Smooth muscle cell (in vitro differentiated cells): ENCODE results near the gene MAPK9. TPM values are rescaled to one million over a fixed set of nuclear protein-coding genes. Genes with fewer than 3 reads are reported as not detected.
A peak's percentile ranks its signal among the peaks of the same experiment; 100 is the strongest.

Experiments
- DNase-seq: peaks from one replicate; lab custom pipeline; 2025; ENCODE audit not compliant: unreplicated experiment; lab: John Stamatoyannopoulos, UW
- H2AFZ ChIP-seq: fragments of 200-600 bp; sonication (generic); 2 replicates; pipeline ENCODE4 v1.6.0; 2016; ENCODE audit warnings: antibody characterized with exemption, low read depth, mild to moderate bottlenecking
- H3F3A ChIP-seq: fragments of 200-600 bp; sonication (generic); 2 replicates; pipeline ENCODE4 v1.6.0; 2017; ENCODE audit warnings: antibody characterized with exemption, low read depth
- H3K27ac ChIP-seq: fragments of 200-600 bp; sonication (generic); 2 replicates; pipeline ENCODE4 v1.5.1; 2016; ENCODE audit warnings: low read depth, mild to moderate bottlenecking
- H3K27me3 ChIP-seq: fragments of 200-600 bp; sonication (generic); 2 replicates; pipeline ENCODE4 v1.6.1; 2016; ENCODE audit warnings: low read depth, mild to moderate bottlenecking
- H3K36me3 ChIP-seq: fragments of 200-600 bp; sonication (generic); 2 replicates; pipeline ENCODE4 v1.5.1; 2016; ENCODE audit warnings: low read depth
- H3K4me1 ChIP-seq: fragments of 200-600 bp; sonication (generic); 2 replicates; pipeline ENCODE4 v1.5.1; 2016; ENCODE audit warnings: low read depth
- H3K4me2 ChIP-seq: fragments of 200-600 bp; sonication (generic); 2 replicates; pipeline ENCODE4 v1.6.0; 2016; ENCODE audit warnings: mild to moderate bottlenecking
- H3K4me3 ChIP-seq: fragments of 200-600 bp; sonication (generic); 2 replicates; pipeline ENCODE4 v1.5.1; 2016; ENCODE audit warnings: mild to moderate bottlenecking
- H3K79me2 ChIP-seq: fragments of 200-600 bp; sonication (generic); 2 replicates; pipeline ENCODE4 v1.6.0; 2016; ENCODE audit warnings: low read depth, mild to moderate bottlenecking
- H3K9ac ChIP-seq: fragments of 200-600 bp; sonication (generic); 2 replicates; pipeline ENCODE4 v1.6.0; 2016; ENCODE audit warnings: low read depth
- H3K9me3 ChIP-seq: fragments of 200-600 bp; sonication (generic); replicated peaks from 2 replicates; pipeline ENCODE4 v1.5.1; 2016; ENCODE audit warnings: low read depth
- H4K20me1 ChIP-seq: fragments of 200-600 bp; sonication (generic); 2 replicates; pipeline ENCODE4 v1.6.0; 2016; ENCODE audit warnings: low read depth
- WGBS: methylation state at CpG from one replicate; pipeline ENCODE4 v1.1.7; 2016; ENCODE audit warnings: low lambda C conversion rate; 5-methylcytosine and 5-hydroxymethylcytosine counted together
- polyA plus RNA-seq: library from polyadenylated mRNA; unstranded; fragments of >200 nt; fragmentation: Nextera tagmentation; extraction: Ambion mirVana; gene quantifications from 2 replicates; pipeline ENCODE4 v1.2.1, GENCODE V29; 2016
- total RNA-seq: library from RNA; depleted of rRNA; stranded (reverse); fragments of >200 nt; gene quantifications from 2 replicates; pipeline ENCODE4 v1.2.3, GENCODE V29; 2014
- TF ChIP-seq, protein P1 (sequence below): fragments of 200-600 bp; sonication (generic); IDR thresholded peaks from 2 replicates; pipeline ENCODE4 v1.5.1; 2017; ENCODE audit warnings: borderline replicate concordance, mild to moderate bottlenecking, antibody characterized with exemption; ENCODE audit not compliant: insufficient read depth, poor library complexity, severe bottlenecking

The MAPK9 gene
- total and polyA plus RNA-seq, 2 experiments from 2014 or later = 34.8 to 40.9 TPM

DNA sequence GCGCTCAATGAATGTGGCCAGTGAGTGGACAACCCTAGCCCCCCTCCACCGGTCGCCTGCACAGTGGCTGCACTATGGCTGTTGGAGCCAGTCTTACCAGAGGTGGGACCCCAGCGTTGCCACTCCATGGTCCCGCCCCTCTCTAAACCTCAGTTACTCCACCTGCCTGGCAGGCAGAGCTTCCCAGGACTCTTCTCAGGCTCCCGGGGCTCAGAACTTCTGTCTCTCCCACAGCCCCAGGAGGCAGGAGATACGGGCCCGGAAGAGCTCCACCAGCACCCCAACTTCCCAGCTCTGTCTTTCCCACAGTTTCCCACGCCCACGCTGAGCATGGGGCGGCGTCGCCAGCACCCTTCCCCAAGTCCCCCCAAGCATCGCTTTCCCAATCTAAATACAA is 83.8 kb downstream of the MAPK9 start:
- peaks cover 10% of the 10 kb centered on the region for H3K27me3 ChIP-seq
- no peaks in the 10 kb centered on the region for H3K4me1 ChIP-seq
- no peak overlapping the region for H3K9ac ChIP-seq
- no peaks in the 10 kb centered on the region for H3K79me2 ChIP-seq
- peak overlapping the region; percentile 82 for H3K4me2 ChIP-seq
- DNase-seq = no peak
- no peak overlapping the region for H3K4me3 ChIP-seq
- no peaks in the 10 kb centered on the region for H3K36me3 ChIP-seq
- no peaks in the 10 kb centered on the region for H3F3A ChIP-seq
- no peaks in the 10 kb centered on the region for H3K9me3 ChIP-seq
- H2AFZ ChIP-seq = no peak overlapping the region
- TF ChIP-seq, protein P1, sequence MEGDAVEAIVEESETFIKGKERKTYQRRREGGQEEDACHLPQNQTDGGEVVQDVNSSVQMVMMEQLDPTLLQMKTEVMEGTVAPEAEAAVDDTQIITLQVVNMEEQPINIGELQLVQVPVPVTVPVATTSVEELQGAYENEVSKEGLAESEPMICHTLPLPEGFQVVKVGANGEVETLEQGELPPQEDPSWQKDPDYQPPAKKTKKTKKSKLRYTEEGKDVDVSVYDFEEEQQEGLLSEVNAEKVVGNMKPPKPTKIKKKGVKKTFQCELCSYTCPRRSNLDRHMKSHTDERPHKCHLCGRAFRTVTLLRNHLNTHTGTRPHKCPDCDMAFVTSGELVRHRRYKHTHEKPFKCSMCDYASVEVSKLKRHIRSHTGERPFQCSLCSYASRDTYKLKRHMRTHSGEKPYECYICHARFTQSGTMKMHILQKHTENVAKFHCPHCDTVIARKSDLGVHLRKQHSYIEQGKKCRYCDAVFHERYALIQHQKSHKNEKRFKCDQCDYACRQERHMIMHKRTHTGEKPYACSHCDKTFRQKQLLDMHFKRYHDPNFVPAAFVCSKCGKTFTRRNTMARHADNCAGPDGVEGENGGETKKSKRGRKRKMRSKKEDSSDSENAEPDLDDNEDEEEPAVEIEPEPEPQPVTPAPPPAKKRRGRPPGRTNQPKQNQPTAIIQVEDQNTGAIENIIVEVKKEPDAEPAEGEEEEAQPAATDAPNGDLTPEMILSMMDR = no peak
- H4K20me1 ChIP-seq = no peaks in the 10 kb centered on the region
- no peak overlapping the region for H3K27ac ChIP-seq
- WGBS = 70% methylated on average over 14 of the region's 14 CpGs

DNA sequence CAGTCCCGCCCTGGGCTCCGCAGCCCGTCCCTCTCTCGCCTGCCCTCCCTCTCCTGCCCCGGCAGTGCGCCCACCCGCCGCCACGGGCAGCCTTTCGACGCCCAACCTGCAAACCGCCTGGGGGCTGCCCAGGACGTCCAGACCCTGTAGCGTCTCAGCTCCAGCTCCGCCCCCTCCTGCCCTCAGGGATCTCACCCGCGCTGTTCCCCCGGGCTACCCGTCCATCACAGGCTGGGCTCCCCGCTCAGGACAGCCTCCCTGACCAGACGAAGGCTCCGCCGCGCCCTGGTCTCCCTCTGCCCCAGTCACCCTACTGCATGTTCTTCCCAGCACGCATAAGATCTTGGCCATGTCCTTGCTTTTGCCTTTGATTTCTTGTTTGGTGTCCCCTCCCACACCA is 84.3 kb downstream of the MAPK9 start:
- TF ChIP-seq, protein P1 = no peak
- H3K36me3 ChIP-seq = no peaks in the 10 kb centered on the region
- no peak overlapping the region for H3K4me2 ChIP-seq
- no peak overlapping the region for H3K4me3 ChIP-seq
- H2AFZ ChIP-seq = no peak overlapping the region
- H3K9ac ChIP-seq = no peak overlapping the region
- 67% methylated on average over 25 of the region's 25 CpGs for WGBS
- DNase-seq = no peak
- H3K27me3 ChIP-seq = peaks cover 10% of the 10 kb centered on the region
- H3K79me2 ChIP-seq = no peaks in the 10 kb centered on the region
- H3F3A ChIP-seq = no peaks in the 10 kb centered on the region
- H4K20me1 ChIP-seq = no peaks in the 10 kb centered on the region
- no peaks in the 10 kb centered on the region for H3K9me3 ChIP-seq
- H3K27ac ChIP-seq = no peak overlapping the region
- H3K4me1 ChIP-seq = no peaks in the 10 kb centered on the region

- Histone ChIP-seq H3K79me2 (no peaks in the 10 kb centered on the region), H3K27me3 (peaks cover 10% of the 10 kb centered on the region), H3K27ac (no peak overlapping the region), H3F3A (no peaks in the 10 kb centered on the region), H2AFZ (no peak overlapping the region), H3K36me3 (no peaks in the 10 kb centered on the region), H3K9ac (no peak overlapping the region), H3K4me1 (no peaks in the 10 kb centered on the region), H3K4me3 (no peak overlapping the region), H3K9me3 (no peaks in the 10 kb centered on the region), H4K20me1 (no peaks in the 10 kb centered on the region), H3K4me2 (no peak overlapping the region)
- no peak for DNase-seq
- 93% methylated on average over 11 of the region's 11 CpGs for WGBS
- TF ChIP-seq, protein P1 = no peak
Observed at GRCh38 chr5:180206993-180207392, 84.9 kb downstream of the MAPK9 start.

DNA sequence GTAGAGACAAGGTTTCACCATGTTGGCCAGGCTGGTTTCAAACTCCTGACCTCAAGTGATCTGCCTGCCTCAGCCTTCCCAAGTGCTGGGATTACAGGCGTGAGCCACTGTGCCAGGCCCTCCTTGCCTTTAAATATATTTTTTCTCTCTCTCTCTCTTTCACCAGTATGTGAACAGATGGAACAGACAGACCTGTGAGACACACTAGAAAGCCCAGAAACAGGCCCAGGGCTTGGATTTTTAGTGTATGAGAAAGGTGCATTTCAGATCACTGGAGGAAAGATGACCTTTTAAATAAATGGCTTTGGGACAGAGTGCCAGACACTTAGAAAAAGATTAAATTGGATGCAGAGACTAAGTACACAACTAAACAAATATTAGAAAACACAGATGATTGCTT is 86.0 kb downstream of the MAPK9 start:
- H3K9ac ChIP-seq = no peak overlapping the region
- no peaks in the 10 kb centered on the region for H3K36me3 ChIP-seq
- no peak for DNase-seq
- H2AFZ ChIP-seq = no peak overlapping the region
- peaks cover 10% of the 10 kb centered on the region for H3K27me3 ChIP-seq
- H3K4me2 ChIP-seq = no peak overlapping the region
- H3K9me3 ChIP-seq = no peaks in the 10 kb centered on the region
- TF ChIP-seq, protein P1 = no peak
- H3K79me2 ChIP-seq = no peaks in the 10 kb centered on the region
- H3K4me1 ChIP-seq = no peaks in the 10 kb centered on the region
- no peak overlapping the region for H3K4me3 ChIP-seq
- H3K27ac ChIP-seq = no peak overlapping the region
- 72% methylated on average over 1 of the region's 1 CpG for WGBS
- no peaks in the 10 kb centered on the region for H3F3A ChIP-seq
- no peaks in the 10 kb centered on the region for H4K20me1 ChIP-seq
